B cell (primary cell): ENCODE measurements around the gene AUTS2. TPM values are rescaled to one million over a fixed set of nuclear protein-coding genes. Genes with fewer than 3 reads are reported as not detected.

Source experiments
- ATAC-seq: fragments of 200-7000 bp; cut with Tn5 transposase; one replicate; pipeline ENCODE4 v1.10.0; 2021; ENCODE audit warnings: low read depth, mild to moderate bottlenecking, moderate number of reproducible peaks, moderate library complexity
- CTCF ChIA-PET: fragments of 350-600 bp; sonication (Branson Sonifier 250); formaldehyde crosslinking; loops from one replicate; lab custom pipeline; 2021; ENCODE audit warnings: antibody characterized with exemption, inconsistent platforms; lab: Charles Lee
- POLR2A ChIA-PET: fragments of 350-600 bp; sonication (Branson Sonifier 250); formaldehyde crosslinking; loops from one replicate; lab custom pipeline; 2021; ENCODE audit warnings: antibody characterized with exemption; lab: Charles Lee
- DNase-seq: peaks from one replicate; pipeline ENCODE4 v3.0.0; 2013
- H2AFZ ChIP-seq: 2 replicates; pipeline ENCODE4 v1.6.1; 2012; ENCODE audit warnings: mild to moderate bottlenecking, low read depth, low read length; ENCODE audit not compliant: insufficient read depth, poor library complexity, severe bottlenecking
- H3K27ac ChIP-seq, 2 donors: 1 replicate in 1 of 2; 2 replicates in 1 of 2; pipeline ENCODE4 v1.5.1; 2012 to 2013; ENCODE audit warnings: low read length in 2 of 2, mild to moderate bottlenecking in 2 of 2, moderate library complexity in 1 of 2
- H3K27me3 ChIP-seq, 4 experiments: fragments of 200-600 bp in 1 of 4; sonication (generic) in 1 of 4; replicated peaks in 1 of 4; 1 replicate in 2 of 4; 2 replicates in 2 of 4; pipeline versions ENCODE4 v1.6.1 to v1.7.0; 2013 to 2016; ENCODE audit warnings: low read length in 3 of 4, mild to moderate bottlenecking in 2 of 4, mixed read lengths in 1 of 4, moderate library complexity in 1 of 4; ENCODE audit not compliant: insufficient read depth in 4 of 4, control insufficient read depth in 3 of 4; ENCODE audit errors: control extremely low read depth in 1 of 4
- H3K36me3 ChIP-seq, 2 experiments: replicated peaks in 1 of 2; 1 replicate in 1 of 2; 2 replicates in 1 of 2; pipeline versions ENCODE4 v1.6.1 to v1.7.1; 2013; ENCODE audit warnings: low read length in 1 of 2; ENCODE audit not compliant: insufficient read depth in 2 of 2, control insufficient read depth in 1 of 2; ENCODE audit errors: control extremely low read depth in 1 of 2, extremely low read depth in 1 of 2
- H3K4me1 ChIP-seq, 2 donors: fragments of 200-600 bp in 1 of 2; sonication (generic) in 1 of 2; 1 replicate in 1 of 2; 2 replicates in 1 of 2; pipeline versions ENCODE4 v1.5.1 to v1.6.1; 2013 to 2017; ENCODE audit warnings: low read length in 2 of 2; ENCODE audit not compliant: control insufficient read depth in 2 of 2, insufficient read depth in 2 of 2
- H3K4me2 ChIP-seq: replicated peaks from 2 replicates; pipeline ENCODE3; 2012; ENCODE audit warnings: mild to moderate bottlenecking, low read depth, low read length; ENCODE audit not compliant: poor library complexity, severe bottlenecking
- H3K4me3 ChIP-seq, 5 experiments: fragments of 200-600 bp in 1 of 5; sonication (generic) in 1 of 5; 1 replicate in 3 of 5; 2 replicates in 2 of 5; pipeline versions ENCODE4 v1.5.1 to v1.7.0; 2011 to 2016; ENCODE audit warnings: low read length in 4 of 5, mild to moderate bottlenecking in 4 of 5, low read depth in 2 of 5, control low read depth in 1 of 5, moderate library complexity in 1 of 5; ENCODE audit not compliant: insufficient read depth in 1 of 5; ENCODE audit errors: control extremely low read depth in 1 of 5, extremely low read depth in 1 of 5
- H3K79me2 ChIP-seq: fragments of 200-600 bp; sonication (generic); one replicate; pipeline ENCODE4 v1.6.0; 2016; ENCODE audit warnings: low read length; ENCODE audit not compliant: control insufficient read depth, insufficient read depth
- H3K9ac ChIP-seq: fragments of 200-600 bp; sonication (generic); 2 replicates; pipeline ENCODE4 v1.6.1; 2017; ENCODE audit warnings: mild to moderate bottlenecking, low read length, moderate library complexity
- H3K9me3 ChIP-seq, 3 donors: one replicate each; pipeline versions ENCODE4 v1.6.1 to v1.7.1; 2013; ENCODE audit warnings: low read length in 2 of 3; ENCODE audit not compliant: control insufficient read depth in 2 of 3, insufficient read depth in 1 of 3; ENCODE audit errors: control extremely low read depth in 1 of 3
- H4K20me1 ChIP-seq: 2 replicates; pipeline ENCODE4 v1.6.0; 2012; ENCODE audit warnings: mild to moderate bottlenecking, low read length; ENCODE audit not compliant: insufficient read depth, control insufficient read depth, poor library complexity, severe bottlenecking
- H3K27ac Mint-ChIP-seq: one replicate; pipeline ENCODE4 v1.8.0; 2021; ENCODE audit warnings: mixed read lengths
- H3K27me3 Mint-ChIP-seq: one replicate; pipeline ENCODE4 v1.8.0; 2021; ENCODE audit warnings: mixed read lengths
- H3K4me1 Mint-ChIP-seq: one replicate; pipeline ENCODE4 v1.8.0; 2021; ENCODE audit warnings: mixed read lengths
- H3K4me3 Mint-ChIP-seq: one replicate; pipeline ENCODE4 v1.8.0; 2021; ENCODE audit warnings: mixed read lengths
- H3K9me3 Mint-ChIP-seq: one replicate; pipeline ENCODE4 v1.8.0; 2022; ENCODE audit warnings: mixed read lengths; ENCODE audit not compliant: insufficient read depth
- CTCF ChIP-seq: fragments of 200-600 bp; IDR thresholded peaks from one replicate; pipeline ENCODE4 v1.8.0; 2022; ENCODE audit warnings: antibody characterized with exemption, mild to moderate bottlenecking
- EZH2 ChIP-seq: IDR thresholded peaks from 2 replicates; pipeline ENCODE4 v1.6.1; 2012; ENCODE audit warnings: borderline replicate concordance, low read depth, mild to moderate bottlenecking, moderate library complexity, low read length; ENCODE audit not compliant: insufficient read depth, poor library complexity, severe bottlenecking
- WGBS: methylation state at CpG from one replicate; pipeline ENCODE4 v1.1.5; 2013; ENCODE audit warnings: missing lambda C conversion rate; ENCODE audit not compliant: insufficient coverage; 5-methylcytosine and 5-hydroxymethylcytosine counted together
- intact Hi-C: fragments of 100-400 bp; cut with micrococcal nuclease; formaldehyde crosslinking; loops from one replicate; pipeline ENCODE4 v1.10.0; 2022
- polyA plus RNA-seq: library from polyadenylated mRNA; depleted of rRNA; stranded (reverse); fragments of >200 nt; gene quantifications from 2 replicates; pipeline ENCODE4 v1.2.3, GENCODE V29; 2012
- total RNA-seq, 2 donors: library from RNA; stranded (reverse); fragments of 120-200 nt in 1 of 2; gene quantifications; 1 replicate in 1 of 2; 2 replicates in 1 of 2; pipeline versions ENCODE4 v1.2.3 to v1.2.4, GENCODE V29; 2013 to 2022

The AUTS2 gene
- total and polyA plus RNA-seq, 2 donors (not counting 1 experiment from before 2014, with no cell fraction given), result 22.3 to 35.0 TPM

GRCh38 chr7:70616211-70616610 lies 1017.9 kb downstream of the AUTS2 start:
- H3K79me2 ChIP-seq, result no peaks in the 10 kb centered on the region
- H3K4me2 ChIP-seq, result no peak overlapping the region
- Mint-ChIP-seq H3K4me3 (no peak overlapping the region), H3K4me1 (peaks cover 19% of the 10 kb centered on the region), H3K27me3 (no peaks in the 10 kb centered on the region), H3K27ac (no peak overlapping the region), H3K9me3 (no peaks in the 10 kb centered on the region)
- no peaks in the 10 kb centered on the region for H3K36me3 ChIP-seq
- H4K20me1 ChIP-seq, result no peaks in the 10 kb centered on the region
- H3K9me3 ChIP-seq, result peaks cover 0 to 5% (median 0%) of the 10 kb centered on the region in 3 donors
- no peak for ATAC-seq
- ChIA-PET POLR2A (no interaction called here), CTCF (no interaction called here)
- TF ChIP-seq CTCF (no peak), EZH2 (no peak)
- intact Hi-C loops, result no loop called here
- peaks cover 4 to 14% of the 10 kb centered on the region in 2 donors for H3K4me1 ChIP-seq
- no peaks in the 10 kb centered on the region for H3K27me3 ChIP-seq
- H3K9ac ChIP-seq, result no peak overlapping the region
- DNase-seq, result no peak
- H3K27ac ChIP-seq, result no peak overlapping the region
- 97% methylated on average over 5 of the region's 5 CpGs for WGBS
- no peak overlapping the region for H3K4me3 ChIP-seq
- H2AFZ ChIP-seq, result no peak overlapping the region

DNA sequence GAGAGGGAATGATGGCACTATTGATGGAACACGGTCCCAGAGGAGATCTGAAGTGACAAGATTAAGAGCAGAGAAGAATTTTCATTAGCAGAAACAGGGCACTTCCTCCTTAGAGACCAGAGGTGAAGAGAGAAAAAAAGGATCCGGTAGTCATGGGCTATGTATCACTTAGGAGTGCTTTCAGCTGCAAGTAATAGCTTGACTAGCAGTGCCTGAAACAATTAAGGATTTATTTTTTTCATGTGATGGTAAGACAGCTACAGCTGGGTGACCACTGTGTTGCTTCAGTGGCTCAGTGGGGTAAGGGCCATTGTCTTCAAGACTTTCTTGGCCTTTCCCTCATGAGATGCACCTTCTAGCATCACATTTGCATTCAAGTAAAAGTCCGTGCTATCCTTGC lies 1018.5 kb downstream of the AUTS2 start:
- intact Hi-C loops, result no loop called here
- WGBS, result 62% methylated on average over 3 of the region's 3 CpGs
- H3K9ac ChIP-seq, result no peak overlapping the region
- Mint-ChIP-seq H3K27ac (no peak overlapping the region), H3K4me1 (peaks cover 19% of the 10 kb centered on the region), H3K9me3 (no peaks in the 10 kb centered on the region), H3K4me3 (no peak overlapping the region), H3K27me3 (no peaks in the 10 kb centered on the region)
- no peak overlapping the region for H3K4me3 ChIP-seq
- TF ChIP-seq CTCF, result no peak
- no peak for TF ChIP-seq EZH2
- peaks cover 0 to 5% (median 0%) of the 10 kb centered on the region in 3 donors for H3K9me3 ChIP-seq
- H3K27ac ChIP-seq, result no peak overlapping the region
- no peak overlapping the region for H2AFZ ChIP-seq
- CTCF ChIA-PET, result no interaction called here
- peaks cover 4 to 14% of the 10 kb centered on the region in 2 donors for H3K4me1 ChIP-seq
- DNase-seq, result no peak
- no peaks in the 10 kb centered on the region for H4K20me1 ChIP-seq
- ATAC-seq, result no peak
- no peak overlapping the region for H3K4me2 ChIP-seq
- POLR2A ChIA-PET, result no interaction called here
- H3K27me3 ChIP-seq, result no peaks in the 10 kb centered on the region
- no peaks in the 10 kb centered on the region for H3K36me3 ChIP-seq
- no peaks in the 10 kb centered on the region for H3K79me2 ChIP-seq
